GM12874 (cell line): ENCODE data around the gene NYNRIN.

Source experiments
- TF ChIP-seq, protein P1 (sequence below): IDR thresholded peaks from 2 replicates; pipeline ENCODE4 v1.5.1; 2011; ENCODE audit warnings: low read depth, mild to moderate bottlenecking, control low read depth, low read length, moderate library complexity; ENCODE audit not compliant: insufficient read depth

NYNRIN gene

DNA sequence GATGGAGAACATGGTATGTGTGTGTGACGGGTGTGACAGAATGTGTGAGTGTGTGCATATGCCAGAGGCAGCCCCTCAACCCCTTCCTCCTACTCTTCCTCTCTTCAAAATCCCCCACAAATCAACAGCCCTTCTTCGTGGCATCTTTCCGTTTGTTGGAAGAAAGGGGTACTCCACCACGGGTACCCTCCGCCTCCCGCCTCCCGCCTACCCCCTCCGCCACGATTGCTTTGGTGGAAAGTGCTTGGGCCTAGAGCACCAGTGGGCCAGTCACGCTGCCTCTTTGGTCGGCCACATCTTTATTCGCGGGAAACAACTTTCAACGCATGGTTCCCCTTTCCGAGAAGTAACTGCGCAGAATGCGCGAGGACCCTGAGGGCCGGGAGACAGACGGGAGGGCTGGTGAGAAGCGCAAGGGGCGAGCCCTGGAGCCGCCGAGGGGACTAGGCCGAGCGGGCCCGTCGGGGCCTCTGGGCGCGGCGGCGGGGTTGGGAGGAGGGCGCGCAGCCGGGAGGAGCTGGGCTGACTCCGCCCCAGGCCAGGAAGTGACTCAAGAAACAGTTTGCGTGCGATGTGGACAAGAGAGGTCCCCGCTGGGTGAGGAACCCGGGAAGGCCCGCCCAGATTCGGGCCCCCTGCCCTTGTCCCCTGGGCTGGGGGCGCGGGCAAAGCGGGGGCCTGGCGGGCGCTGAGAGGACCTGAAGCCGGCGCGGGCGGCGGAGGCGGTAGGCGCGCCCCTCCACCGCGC, 30.8 kb downstream of the NYNRIN start, which contains the start of the genes CBLN3 and KHNYN:
CBLN3 (minus strand) TSS at position 274 of the 748 bp plus-strand sequence. CDS start 614 bp downstream, outside the sequence.
KHNYN (plus strand) TSS at position 560 of the 748 bp plus-strand sequence. CDS start 777 bp downstream, outside the sequence.
- TF ChIP-seq, protein P1, sequence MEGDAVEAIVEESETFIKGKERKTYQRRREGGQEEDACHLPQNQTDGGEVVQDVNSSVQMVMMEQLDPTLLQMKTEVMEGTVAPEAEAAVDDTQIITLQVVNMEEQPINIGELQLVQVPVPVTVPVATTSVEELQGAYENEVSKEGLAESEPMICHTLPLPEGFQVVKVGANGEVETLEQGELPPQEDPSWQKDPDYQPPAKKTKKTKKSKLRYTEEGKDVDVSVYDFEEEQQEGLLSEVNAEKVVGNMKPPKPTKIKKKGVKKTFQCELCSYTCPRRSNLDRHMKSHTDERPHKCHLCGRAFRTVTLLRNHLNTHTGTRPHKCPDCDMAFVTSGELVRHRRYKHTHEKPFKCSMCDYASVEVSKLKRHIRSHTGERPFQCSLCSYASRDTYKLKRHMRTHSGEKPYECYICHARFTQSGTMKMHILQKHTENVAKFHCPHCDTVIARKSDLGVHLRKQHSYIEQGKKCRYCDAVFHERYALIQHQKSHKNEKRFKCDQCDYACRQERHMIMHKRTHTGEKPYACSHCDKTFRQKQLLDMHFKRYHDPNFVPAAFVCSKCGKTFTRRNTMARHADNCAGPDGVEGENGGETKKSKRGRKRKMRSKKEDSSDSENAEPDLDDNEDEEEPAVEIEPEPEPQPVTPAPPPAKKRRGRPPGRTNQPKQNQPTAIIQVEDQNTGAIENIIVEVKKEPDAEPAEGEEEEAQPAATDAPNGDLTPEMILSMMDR = no peak

- TF ChIP-seq, protein P1 = no peak
These were observed 31.4 kb downstream of the NYNRIN start for GRCh38 chr14:24430143-24430681.

DNA sequence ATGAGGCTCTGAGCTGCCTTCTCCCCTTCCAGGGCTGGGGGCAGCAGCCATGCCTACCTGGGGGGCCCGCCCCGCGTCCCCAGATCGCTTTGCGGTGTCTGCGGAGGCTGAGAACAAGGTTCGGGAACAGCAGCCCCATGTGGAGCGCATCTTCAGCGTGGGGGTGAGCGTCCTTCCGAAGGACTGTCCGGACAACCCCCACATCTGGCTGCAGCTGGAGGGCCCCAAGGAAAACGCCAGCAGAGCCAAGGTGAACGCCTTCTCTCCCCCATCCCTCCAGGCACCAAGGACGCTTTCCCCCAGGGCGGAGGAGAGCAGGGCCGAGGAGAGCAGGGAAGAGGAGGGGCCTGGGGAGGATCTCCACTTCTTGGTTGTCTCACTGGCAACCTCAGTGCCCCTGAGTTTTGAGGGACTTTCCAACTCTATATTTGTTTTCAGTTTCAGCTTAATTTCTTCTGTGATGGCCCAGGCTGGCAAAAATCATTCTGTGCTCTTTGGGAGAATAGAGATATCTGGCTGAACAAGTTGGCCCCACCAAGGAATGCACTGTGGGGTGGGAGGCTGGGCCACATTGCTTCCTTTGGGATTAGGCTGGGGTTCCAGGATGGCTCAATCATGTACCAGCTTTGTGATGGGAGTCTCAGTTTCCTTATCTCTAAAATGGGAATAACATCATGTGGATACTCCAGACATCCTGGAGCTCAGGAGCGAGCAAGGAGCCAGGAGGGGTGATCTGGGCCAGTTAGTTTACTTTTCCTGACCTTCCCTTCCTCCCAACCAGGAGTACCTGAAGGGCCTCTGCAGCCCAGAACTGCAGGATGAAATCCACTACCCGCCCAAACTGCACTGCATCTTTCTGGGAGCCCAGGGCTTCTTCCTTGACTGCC, 32.1 kb downstream of the NYNRIN start:
- TF ChIP-seq, protein P1 = no peak

DNA sequence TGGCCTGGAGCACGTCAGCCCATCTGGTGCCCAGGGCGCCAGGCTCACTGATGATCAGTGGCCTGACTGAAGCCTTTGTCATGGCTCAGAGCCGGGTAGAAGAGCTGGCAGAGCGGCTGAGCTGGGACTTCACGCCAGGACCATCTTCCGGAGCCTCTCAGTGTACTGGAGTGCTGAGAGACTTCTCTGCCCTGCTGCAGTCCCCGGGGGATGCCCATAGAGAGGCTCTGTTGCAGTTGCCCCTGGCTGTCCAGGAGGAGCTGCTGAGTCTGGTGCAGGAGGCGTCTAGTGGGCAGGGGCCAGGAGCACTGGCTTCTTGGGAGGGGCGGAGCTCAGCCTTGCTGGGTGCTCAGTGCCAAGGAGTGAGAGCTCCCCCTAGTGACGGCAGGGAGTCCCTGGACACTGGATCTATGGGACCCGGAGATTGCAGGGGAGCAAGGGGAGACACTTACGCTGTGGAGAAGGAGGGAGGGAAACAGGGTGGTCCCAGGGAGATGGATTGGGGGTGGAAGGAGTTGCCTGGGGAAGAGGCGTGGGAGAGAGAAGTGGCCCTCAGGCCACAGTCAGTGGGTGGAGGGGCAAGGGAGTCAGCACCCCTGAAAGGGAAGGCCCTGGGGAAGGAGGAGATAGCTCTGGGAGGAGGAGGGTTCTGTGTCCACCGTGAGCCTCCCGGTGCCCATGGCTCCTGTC, 32.9 kb downstream of the NYNRIN start:
- TF ChIP-seq, protein P1 = peak; percentile 95

DNA sequence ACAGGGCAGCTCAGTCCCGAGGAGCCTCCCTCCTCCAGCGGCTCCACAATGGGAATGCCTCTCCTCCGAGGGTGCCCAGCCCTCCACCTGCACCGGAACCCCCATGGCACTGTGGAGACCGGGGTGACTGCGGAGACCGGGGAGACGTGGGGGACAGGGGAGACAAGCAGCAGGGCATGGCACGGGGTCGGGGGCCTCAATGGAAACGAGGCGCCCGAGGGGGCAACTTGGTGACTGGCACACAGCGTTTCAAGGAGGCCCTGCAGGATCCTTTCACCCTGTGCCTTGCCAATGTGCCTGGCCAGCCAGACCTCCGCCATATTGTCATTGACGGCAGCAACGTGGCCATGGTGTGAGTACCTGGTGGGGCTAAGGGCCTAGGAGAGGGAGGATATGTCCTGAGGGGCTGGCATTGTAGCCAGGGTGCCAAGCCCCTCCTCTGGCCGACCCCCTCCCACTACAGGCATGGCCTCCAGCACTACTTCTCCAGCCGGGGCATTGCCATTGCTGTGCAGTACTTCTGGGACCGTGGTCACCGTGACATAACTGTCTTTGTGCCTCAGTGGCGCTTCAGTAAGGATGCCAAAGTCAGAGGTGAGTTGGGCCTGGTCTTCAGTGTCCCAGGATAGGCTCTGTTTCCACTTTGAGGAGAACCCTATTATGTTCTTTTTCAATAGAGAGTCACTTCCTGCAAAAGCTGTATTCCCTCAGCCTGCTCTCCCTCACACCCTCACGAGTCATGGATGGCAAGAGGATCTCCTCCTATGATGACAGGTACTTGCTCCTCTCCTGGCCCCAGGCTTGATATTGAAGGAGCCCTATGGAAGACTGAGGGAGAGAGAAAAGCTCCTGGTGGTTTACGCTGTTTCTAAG, 33.7 kb downstream of the NYNRIN start:
- TF ChIP-seq, protein P1 = no peak

- TF ChIP-seq, protein P1 = no peak
These were observed 35.2 kb downstream of the NYNRIN start for GRCh38 chr14:24434036-24434435.
